Suprapubic skin (tissue), 4 donors: ENCODE data around the gene GUCY1A2. TPM values are rescaled to one million over a fixed set of nuclear protein-coding genes. Genes with fewer than 3 reads are reported as not detected.

ENCODE experiments used
- DNase-seq, 2 donors: peaks; one replicate each; pipeline ENCODE4 v3.0.0-alpha.2; 2019; ENCODE audit warnings: low spot score in 2 of 2
- H3K27ac ChIP-seq: fragments of 200-600 bp; sonication (generic); one replicate; pipeline ENCODE4 v1.5.1; 2019
- H3K27me3 ChIP-seq: fragments of 200-600 bp; sonication (generic); one replicate; pipeline ENCODE4 v1.5.1; 2019
- H3K36me3 ChIP-seq: fragments of 200-600 bp; sonication (generic); one replicate; pipeline ENCODE4 v1.5.1; 2019
- H3K4me1 ChIP-seq: fragments of 200-600 bp; sonication (generic); one replicate; pipeline ENCODE4 v1.5.1; 2019
- H3K4me3 ChIP-seq: fragments of 200-600 bp; sonication (generic); one replicate; pipeline ENCODE4 v1.5.1; 2019; ENCODE audit warnings: mild to moderate bottlenecking
- H3K9me3 ChIP-seq: fragments of 200-600 bp; sonication (generic); one replicate; pipeline ENCODE4 v1.5.1; 2019
- EP300 ChIP-seq: sonication (generic); formaldehyde crosslinking; IDR thresholded peaks from one replicate; pipeline ENCODE4 v1.6.1; 2017; ENCODE audit warnings: antibody characterized with exemption
- POLR2A ChIP-seq, 2 donors: fragments of 450-650 bp; IDR thresholded peaks; one replicate each; pipeline ENCODE4 v1.6.1; 2017; ENCODE audit warnings: antibody characterized with exemption in 2 of 2, mild to moderate bottlenecking in 2 of 2, moderate library complexity in 2 of 2
- POLR2AphosphoS5 ChIP-seq, 3 donors: sonication (generic); formaldehyde crosslinking; IDR thresholded peaks; one replicate each; pipeline ENCODE4 v1.6.1; 2017; ENCODE audit warnings: antibody characterized with exemption in 3 of 3
- WGBS: methylation state at CpG from one replicate; pipeline ENCODE4 v1.1.5; 2018; 5-methylcytosine and 5-hydroxymethylcytosine counted together
- total RNA-seq, 4 donors: library from RNA; depleted of rRNA; stranded (reverse); fragments of >200 nt; gene quantifications; one replicate each; pipeline ENCODE4 v1.1.0, GENCODE V29; 2016
- TF ChIP-seq, protein P1 (sequence below), 2 donors: fragments of 200-600 bp in 1 of 2; fragments of 450-650 bp in 1 of 2; sonication (generic) in 1 of 2; IDR thresholded peaks; one replicate each; pipeline ENCODE4 v1.5.1; 2016 to 2019; ENCODE audit warnings: antibody characterized with exemption in 2 of 2, mild to moderate bottlenecking in 1 of 2, moderate library complexity in 1 of 2

The GUCY1A2 gene
- total RNA-seq, 4 donors from 2014 or later, result 0.49 to 2.7 (median 1.2) TPM

DNA sequence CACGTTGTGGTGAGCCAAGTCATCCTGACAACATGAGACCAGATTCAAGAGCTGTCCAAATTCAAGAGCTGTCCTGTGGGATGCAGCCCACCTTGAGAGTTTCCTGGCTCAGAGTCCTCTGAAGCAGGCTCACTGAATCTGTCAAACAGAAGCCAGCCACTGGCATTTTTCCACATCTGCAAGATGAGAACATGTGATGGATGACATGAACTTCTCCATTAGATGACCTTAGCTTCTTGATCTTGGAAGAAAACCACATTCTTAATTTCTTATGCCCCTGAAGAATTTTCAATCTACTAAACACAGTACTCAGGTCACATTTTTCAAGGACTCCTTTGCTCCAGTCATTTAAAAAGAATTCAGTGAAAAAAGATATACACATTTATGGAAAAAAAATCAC lies 291.0 kb downstream of the GUCY1A2 start:
- Histone ChIP-seq H3K27me3 (no peaks in the 10 kb centered on the region), H3K4me3 (no peak overlapping the region), H3K36me3 (no peaks in the 10 kb centered on the region), H3K27ac (no peak overlapping the region), H3K4me1 (no peaks in the 10 kb centered on the region), H3K9me3 (no peaks in the 10 kb centered on the region)
- TF ChIP-seq, protein P1, sequence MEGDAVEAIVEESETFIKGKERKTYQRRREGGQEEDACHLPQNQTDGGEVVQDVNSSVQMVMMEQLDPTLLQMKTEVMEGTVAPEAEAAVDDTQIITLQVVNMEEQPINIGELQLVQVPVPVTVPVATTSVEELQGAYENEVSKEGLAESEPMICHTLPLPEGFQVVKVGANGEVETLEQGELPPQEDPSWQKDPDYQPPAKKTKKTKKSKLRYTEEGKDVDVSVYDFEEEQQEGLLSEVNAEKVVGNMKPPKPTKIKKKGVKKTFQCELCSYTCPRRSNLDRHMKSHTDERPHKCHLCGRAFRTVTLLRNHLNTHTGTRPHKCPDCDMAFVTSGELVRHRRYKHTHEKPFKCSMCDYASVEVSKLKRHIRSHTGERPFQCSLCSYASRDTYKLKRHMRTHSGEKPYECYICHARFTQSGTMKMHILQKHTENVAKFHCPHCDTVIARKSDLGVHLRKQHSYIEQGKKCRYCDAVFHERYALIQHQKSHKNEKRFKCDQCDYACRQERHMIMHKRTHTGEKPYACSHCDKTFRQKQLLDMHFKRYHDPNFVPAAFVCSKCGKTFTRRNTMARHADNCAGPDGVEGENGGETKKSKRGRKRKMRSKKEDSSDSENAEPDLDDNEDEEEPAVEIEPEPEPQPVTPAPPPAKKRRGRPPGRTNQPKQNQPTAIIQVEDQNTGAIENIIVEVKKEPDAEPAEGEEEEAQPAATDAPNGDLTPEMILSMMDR (IDR thresholded peaks at IDR 0.05), result no peak
- TF ChIP-seq POLR2AphosphoS5 (IDR thresholded peaks at IDR 0.05), result no peak
- TF ChIP-seq EP300, result no peak
- TF ChIP-seq POLR2A (IDR thresholded peaks at IDR 0.05), result no peak
- DNase-seq, result no peak
- 57% methylated on average over 1 of the region's 1 CpG for whole genome bisulfite sequencing

DNA sequence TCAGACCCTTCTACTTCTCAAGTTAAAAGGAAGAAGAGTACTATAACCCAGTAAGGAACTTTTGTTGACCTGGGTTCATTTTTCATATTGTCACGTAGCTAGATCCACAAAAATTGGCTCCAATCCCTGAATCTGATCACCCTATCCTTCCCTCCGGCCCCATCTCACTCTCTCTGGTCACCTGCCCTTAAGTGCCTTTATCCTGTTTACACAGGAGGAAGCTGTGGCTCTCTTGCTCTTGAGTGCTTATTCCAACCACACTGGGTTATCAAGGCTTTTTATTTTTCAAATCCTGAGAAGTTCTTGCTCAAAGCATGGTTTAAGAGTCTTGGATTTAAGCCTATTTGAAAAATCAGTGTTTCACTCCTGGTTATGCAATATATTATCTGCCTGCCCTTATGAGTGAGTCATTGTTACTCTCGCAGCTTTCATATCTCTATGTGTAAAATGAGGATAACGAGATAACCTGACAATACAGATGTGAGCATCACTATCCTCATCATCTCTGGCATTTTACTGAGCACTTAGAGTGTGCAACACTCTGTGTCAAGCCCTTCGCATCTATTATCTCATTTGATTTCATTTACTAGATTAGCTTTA lies 293.9 kb downstream of the GUCY1A2 start:
- Histone ChIP-seq H3K36me3 (no peaks in the 10 kb centered on the region), H3K27ac (no peak overlapping the region), H3K4me1 (no peaks in the 10 kb centered on the region), H3K27me3 (no peaks in the 10 kb centered on the region), H3K4me3 (no peak overlapping the region), H3K9me3 (no peaks in the 10 kb centered on the region)
- 48% methylated on average over 5 of the region's 5 CpGs for WGBS
- no peak for DNase-seq
- TF ChIP-seq, protein P1 (IDR thresholded peaks at IDR 0.05), result no peak
- TF ChIP-seq EP300 (no peak), POLR2A (IDR thresholded peaks at IDR 0.05) (no peak), POLR2AphosphoS5 (IDR thresholded peaks at IDR 0.05) (no peak)

DNA sequence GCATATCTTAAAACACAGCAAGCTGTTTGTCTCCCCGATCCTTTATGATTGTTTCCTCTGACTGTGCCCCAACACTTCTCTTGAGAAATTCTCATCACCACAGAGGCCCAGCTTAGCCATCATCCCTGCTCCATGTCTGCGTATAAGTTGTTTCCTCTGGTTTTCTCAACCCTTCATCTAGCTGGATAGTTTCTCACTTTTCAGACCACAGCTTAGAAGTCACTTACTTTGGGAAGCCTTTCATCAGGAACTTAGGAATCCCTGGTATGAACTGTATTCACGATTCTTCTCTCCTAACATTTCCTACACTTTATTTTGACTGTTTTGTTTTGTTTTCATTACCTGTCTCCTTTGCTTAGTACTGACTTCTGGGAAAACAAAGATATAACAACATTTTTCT lies 295.2 kb downstream of the GUCY1A2 start:
- no peak overlapping the region for H3K27ac ChIP-seq
- 80% methylated on average over 3 of the region's 3 CpGs for WGBS
- DNase-seq, result no peak
- no peaks in the 10 kb centered on the region for H3K4me1 ChIP-seq
- no peak for TF ChIP-seq POLR2AphosphoS5 (IDR thresholded peaks at IDR 0.05)
- TF ChIP-seq POLR2A (IDR thresholded peaks at IDR 0.05), result no peak
- TF ChIP-seq, protein P1 (IDR thresholded peaks at IDR 0.05), result no peak
- TF ChIP-seq EP300, result no peak
- H3K4me3 ChIP-seq, result no peak overlapping the region
- H3K36me3 ChIP-seq, result no peaks in the 10 kb centered on the region
- no peaks in the 10 kb centered on the region for H3K27me3 ChIP-seq
- no peaks in the 10 kb centered on the region for H3K9me3 ChIP-seq

DNA sequence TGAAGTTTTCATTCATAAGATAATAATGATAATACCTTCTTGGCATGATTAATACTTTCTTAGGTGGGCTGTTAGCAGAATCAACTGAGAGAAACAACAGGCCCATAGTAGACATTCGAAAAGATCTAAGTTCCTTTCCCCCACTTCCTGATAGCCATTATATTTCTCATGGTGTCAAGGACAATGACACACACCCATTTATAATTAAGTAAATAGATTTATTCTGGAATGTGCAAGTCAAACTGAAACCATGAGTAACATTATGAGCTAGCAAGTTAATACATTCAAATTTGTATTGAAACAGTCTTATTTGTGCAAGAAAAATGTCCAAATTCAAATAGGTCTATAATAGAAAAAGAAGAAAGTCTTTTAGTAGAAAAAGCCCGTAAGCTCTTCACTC lies 301.1 kb downstream of the GUCY1A2 start:
- WGBS, result 88% methylated on average over 2 of the region's 2 CpGs
- TF ChIP-seq EP300 (no peak), POLR2AphosphoS5 (IDR thresholded peaks at IDR 0.05) (no peak)
- Histone ChIP-seq H3K27ac (no peak overlapping the region), H3K27me3 (no peaks in the 10 kb centered on the region), H3K4me3 (no peak overlapping the region), H3K36me3 (no peaks in the 10 kb centered on the region), H3K4me1 (no peaks in the 10 kb centered on the region), H3K9me3 (no peaks in the 10 kb centered on the region)
- no peak for DNase-seq

DNA sequence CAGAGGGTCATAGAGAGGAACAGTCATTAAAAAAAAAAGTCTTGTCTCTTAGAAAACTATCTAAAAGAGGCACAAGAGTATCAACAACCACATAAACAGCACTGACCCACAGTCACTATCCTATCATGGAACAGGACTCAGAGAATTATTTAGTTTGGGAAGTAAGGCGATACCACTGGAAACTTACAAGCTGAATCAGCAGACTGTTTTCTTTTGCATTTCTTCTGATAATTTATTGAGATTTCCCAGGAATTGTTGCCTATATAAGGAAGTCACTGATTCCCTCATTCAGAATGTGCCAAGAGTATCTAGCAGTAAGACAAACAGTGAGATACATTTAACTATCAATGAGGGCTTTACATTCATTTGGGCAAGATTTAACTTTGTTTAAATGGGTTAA lies 304.1 kb downstream of the GUCY1A2 start:
- H3K4me3 ChIP-seq, result no peak overlapping the region
- no peaks in the 10 kb centered on the region for H3K4me1 ChIP-seq
- no peaks in the 10 kb centered on the region for H3K36me3 ChIP-seq
- TF ChIP-seq EP300, result no peak
- no peak for TF ChIP-seq POLR2A (IDR thresholded peaks at IDR 0.05)
- TF ChIP-seq, protein P1 (IDR thresholded peaks at IDR 0.05), result no peak
- no peak for TF ChIP-seq POLR2AphosphoS5 (IDR thresholded peaks at IDR 0.05)
- no peaks in the 10 kb centered on the region for H3K9me3 ChIP-seq
- 70% methylated on average over 1 of the region's 1 CpG for WGBS
- DNase-seq, result no peak
- H3K27ac ChIP-seq, result no peak overlapping the region
- H3K27me3 ChIP-seq, result no peaks in the 10 kb centered on the region

DNA sequence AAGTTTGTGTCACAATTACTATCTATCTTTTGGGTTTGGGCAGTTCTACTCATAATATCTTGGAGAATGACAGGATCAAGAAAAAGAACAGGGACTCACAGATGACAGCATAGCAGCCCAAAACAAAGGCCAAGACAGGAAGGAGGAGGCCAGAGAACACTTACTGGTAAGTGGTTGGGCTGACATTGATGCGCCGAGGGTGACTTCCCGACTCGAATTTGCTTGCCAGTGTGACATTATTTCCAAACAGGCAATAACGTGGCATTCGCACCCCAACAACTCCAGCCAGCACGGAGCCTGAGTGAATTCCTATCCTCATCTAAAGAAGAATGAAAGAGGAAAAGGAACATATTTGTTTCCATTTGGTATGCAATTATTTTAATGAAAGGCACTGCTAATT lies 309.9 kb downstream of the GUCY1A2 start:
- no peaks in the 10 kb centered on the region for H3K9me3 ChIP-seq
- H3K27me3 ChIP-seq, result no peaks in the 10 kb centered on the region
- TF ChIP-seq POLR2A (IDR thresholded peaks at IDR 0.05) (no peak), EP300 (no peak), POLR2AphosphoS5 (IDR thresholded peaks at IDR 0.05) (no peak)
- TF ChIP-seq, protein P1 (IDR thresholded peaks at IDR 0.05), result no peak
- 77% methylated on average over 7 of the region's 7 CpGs for WGBS
- no peak overlapping the region for H3K27ac ChIP-seq
- H3K4me3 ChIP-seq, result no peak overlapping the region
- DNase-seq, result no peak
- no peaks in the 10 kb centered on the region for H3K36me3 ChIP-seq
- H3K4me1 ChIP-seq, result no peaks in the 10 kb centered on the region
